ENCODE measurements around the gene LRP3.

LRP3 gene

GRCh38 chr19:33248954-33249613 is 55.0 kb downstream of the LRP3 start:
- TF ChIP-seq, protein P1, sequence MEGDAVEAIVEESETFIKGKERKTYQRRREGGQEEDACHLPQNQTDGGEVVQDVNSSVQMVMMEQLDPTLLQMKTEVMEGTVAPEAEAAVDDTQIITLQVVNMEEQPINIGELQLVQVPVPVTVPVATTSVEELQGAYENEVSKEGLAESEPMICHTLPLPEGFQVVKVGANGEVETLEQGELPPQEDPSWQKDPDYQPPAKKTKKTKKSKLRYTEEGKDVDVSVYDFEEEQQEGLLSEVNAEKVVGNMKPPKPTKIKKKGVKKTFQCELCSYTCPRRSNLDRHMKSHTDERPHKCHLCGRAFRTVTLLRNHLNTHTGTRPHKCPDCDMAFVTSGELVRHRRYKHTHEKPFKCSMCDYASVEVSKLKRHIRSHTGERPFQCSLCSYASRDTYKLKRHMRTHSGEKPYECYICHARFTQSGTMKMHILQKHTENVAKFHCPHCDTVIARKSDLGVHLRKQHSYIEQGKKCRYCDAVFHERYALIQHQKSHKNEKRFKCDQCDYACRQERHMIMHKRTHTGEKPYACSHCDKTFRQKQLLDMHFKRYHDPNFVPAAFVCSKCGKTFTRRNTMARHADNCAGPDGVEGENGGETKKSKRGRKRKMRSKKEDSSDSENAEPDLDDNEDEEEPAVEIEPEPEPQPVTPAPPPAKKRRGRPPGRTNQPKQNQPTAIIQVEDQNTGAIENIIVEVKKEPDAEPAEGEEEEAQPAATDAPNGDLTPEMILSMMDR (IDR thresholded peaks at IDR 0.05; ENCODE audit: insufficient read depth, low read depth, low read length, missing control alignments) = no peak
- DNase-seq (ENCODE audit: low read depth) = no peak
- no peak overlapping the region for H3K4me3 ChIP-seq (ENCODE audit: low read depth, low read length)

DNA sequence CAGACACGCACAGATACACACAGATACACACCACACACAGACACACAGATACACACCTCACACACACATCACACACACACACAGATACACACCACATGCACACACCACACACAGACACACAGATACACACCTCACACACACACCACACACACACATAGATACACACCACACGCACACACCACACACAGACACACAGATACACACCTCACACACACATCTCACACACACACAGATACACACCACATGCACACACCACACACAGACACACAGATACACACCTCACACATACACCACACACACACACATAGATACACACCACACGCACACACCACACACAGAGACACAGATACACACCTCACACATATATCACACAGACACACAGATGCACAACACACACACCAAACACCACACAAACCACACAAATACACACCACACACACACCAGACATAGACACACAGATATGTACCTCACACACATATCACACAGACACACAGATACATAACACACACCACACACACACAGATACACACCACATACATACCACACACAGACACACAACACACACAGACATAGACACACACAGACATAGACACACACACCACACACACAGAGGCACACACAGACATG is 55.7 kb downstream of the LRP3 start:
- H3K4me3 ChIP-seq (ENCODE audit: low read depth, low read length) = no peak overlapping the region
- no peak for DNase-seq (ENCODE audit: low read depth)
- TF ChIP-seq, protein P1 (IDR thresholded peaks at IDR 0.05; ENCODE audit: insufficient read depth, low read depth, low read length, missing control alignments) = no peak

GRCh38 chr19:33250500-33250899 is 56.4 kb downstream of the LRP3 start:
- DNase-seq (ENCODE audit: low read depth) = no peak
- TF ChIP-seq, protein P1 (IDR thresholded peaks at IDR 0.05; ENCODE audit: insufficient read depth, low read depth, low read length, missing control alignments) = no peak
- no peak overlapping the region for H3K4me3 ChIP-seq (ENCODE audit: low read depth, low read length)

DNA sequence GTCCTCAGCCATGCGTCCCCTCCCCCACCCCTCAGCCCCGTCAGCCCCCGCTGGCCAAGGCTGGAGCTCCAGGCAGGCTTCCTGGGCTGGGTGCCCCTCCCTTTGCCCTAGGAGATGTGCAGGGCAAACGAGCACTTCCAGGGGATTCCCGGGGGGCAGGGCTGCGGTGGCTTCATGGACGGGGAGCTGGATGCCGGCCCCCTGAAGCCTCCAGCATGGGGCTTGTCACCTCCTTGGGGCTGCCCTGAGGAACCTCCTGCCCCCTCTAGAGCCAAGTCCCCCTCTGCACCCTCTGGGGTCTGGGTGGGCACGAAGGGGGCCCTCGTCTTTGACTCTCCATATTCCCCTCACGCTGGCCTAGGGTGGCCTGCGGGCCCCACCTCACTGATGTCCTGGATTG is 56.9 kb downstream of the LRP3 start:
- no peak overlapping the region for H3K4me3 ChIP-seq (ENCODE audit: low read depth, low read length)
- TF ChIP-seq, protein P1 (IDR thresholded peaks at IDR 0.05; ENCODE audit: insufficient read depth, low read depth, low read length, missing control alignments) = no peak
- no peak for DNase-seq (ENCODE audit: low read depth)

- DNase-seq (ENCODE audit: low read depth) = no peak
- TF ChIP-seq, protein P1 (IDR thresholded peaks at IDR 0.05; ENCODE audit: insufficient read depth, low read depth, low read length, missing control alignments) = no peak
- H3K4me3 ChIP-seq (ENCODE audit: low read depth, low read length) = no peak overlapping the region
These were observed 57.5 kb downstream of the LRP3 start for GRCh38 chr19:33251526-33252090.

DNA sequence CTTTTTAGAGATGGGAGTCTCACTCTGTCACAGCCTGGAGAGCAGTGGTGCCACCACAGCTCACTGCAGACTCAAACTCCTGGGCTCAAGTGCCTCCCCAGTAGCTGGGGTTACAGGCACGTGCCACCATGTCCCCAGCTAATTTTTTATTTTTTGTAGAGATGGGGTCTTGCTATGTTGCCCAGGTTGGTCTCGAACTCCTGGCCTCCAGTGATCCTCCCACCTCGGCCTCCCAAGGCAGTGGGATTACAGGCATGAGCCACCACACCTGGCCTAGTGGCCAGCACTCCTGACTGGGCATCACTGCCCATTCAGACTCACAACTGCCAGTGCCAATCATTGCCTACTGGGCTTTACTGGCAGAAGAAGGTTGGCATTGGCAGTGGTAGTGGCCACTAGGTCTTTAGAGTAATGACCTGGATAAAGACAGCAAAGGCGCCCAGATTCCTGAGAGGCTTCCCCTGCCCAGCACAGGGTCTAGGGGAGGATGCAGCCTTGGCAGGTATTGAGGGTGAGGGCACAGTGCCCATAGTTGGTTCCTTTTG is 58.4 kb downstream of the LRP3 start:
- DNase-seq (ENCODE audit: low read depth) = no peak
- TF ChIP-seq, protein P1 (IDR thresholded peaks at IDR 0.05; ENCODE audit: insufficient read depth, low read depth, low read length, missing control alignments) = no peak
- H3K4me3 ChIP-seq (ENCODE audit: low read depth, low read length) = no peak overlapping the region
